OCI-M1 (cell line): Measurements from ENCODE around the gene IMMP1L.
A peak's percentile ranks its signal among the peaks of the same experiment; 100 is the strongest.
"Not testable (repeated sequence)": the region's sequence is repeated elsewhere in the genome, so short reads cannot be mapped to it uniquely, and the experiment has no call there.

Experiments
- DNase-seq: peaks from one replicate; lab custom pipeline; 2025; lab: John Stamatoyannopoulos, UW

Gene IMMP1L

GRCh38 chr11:31509429-31510345 is at the start of gene IMMP1L, which contains the start of gene ELP4:
TSS of gene IMMP1L (minus strand) at chr11:31509622. CDS start at chr11:31463276, 46,346 bp downstream.
TSS of gene ELP4 (plus strand) at chr11:31509767. CDS start at chr11:31509785, 18 bp downstream.
- DNase-seq: peak; percentile 97

- no peak for DNase-seq
Measured at GRCh38 chr11:31558001-31558400, 48.6 kb upstream of the IMMP1L start.

GRCh38 chr11:31555938-31556337 is 46.5 kb upstream of the IMMP1L start:
- no peak for DNase-seq

- DNase-seq: no peak
Measured at GRCh38 chr11:31542862-31543261, 33.4 kb upstream of the IMMP1L start.

- DNase-seq: no peak
Measured at GRCh38 chr11:31535479-31535878, 26.1 kb upstream of the IMMP1L start.

- no peak for DNase-seq
Measured at GRCh38 chr11:31531293-31531692, 21.9 kb upstream of the IMMP1L start.

- DNase-seq: no peak
Measured at GRCh38 chr11:31529701-31530100, 20.3 kb upstream of the IMMP1L start.

GRCh38 chr11:31529189-31529588 is 19.8 kb upstream of the IMMP1L start:
- DNase-seq: no peak

- no peak for DNase-seq
Measured at GRCh38 chr11:31521497-31522150, 12.2 kb upstream of the IMMP1L start.

- DNase-seq: no peak
Measured at GRCh38 chr11:31512117-31512516, 2.7 kb upstream of the IMMP1L start.

GRCh38 chr11:31509051-31509428 is 382 bp downstream of the IMMP1L start:
- no peak for DNase-seq

- DNase-seq: no peak
Measured at GRCh38 chr11:31500560-31500959, 8.9 kb downstream of the IMMP1L start.

- DNase-seq: no peak
Measured at GRCh38 chr11:31499576-31500178, 9.7 kb downstream of the IMMP1L start.

- not testable (repeated sequence) for DNase-seq
Measured at GRCh38 chr11:31493762-31494161, 15.7 kb downstream of the IMMP1L start.

- DNase-seq: no peak
Measured at GRCh38 chr11:31493235-31493634, 16.2 kb downstream of the IMMP1L start.

GRCh38 chr11:31492320-31492913 is 17.0 kb downstream of the IMMP1L start:
- no peak for DNase-seq

GRCh38 chr11:31487848-31488247 is 21.6 kb downstream of the IMMP1L start:
- DNase-seq: peak; percentile 64

GRCh38 chr11:31484497-31484896 is 24.9 kb downstream of the IMMP1L start:
- no peak for DNase-seq

GRCh38 chr11:31480930-31481329 is 28.5 kb downstream of the IMMP1L start:
- DNase-seq: no peak

GRCh38 chr11:31479066-31479465 is 30.4 kb downstream of the IMMP1L start:
- no peak for DNase-seq

- no peak for DNase-seq
Measured at GRCh38 chr11:31478223-31478590, 31.2 kb downstream of the IMMP1L start.

- DNase-seq: no peak
Measured at GRCh38 chr11:31477528-31478222, 31.7 kb downstream of the IMMP1L start.
